SU-DHL-6 (cell line): ENCODE measurements around the gene EML6.

ENCODE experiments used
- H2AFZ ChIP-seq: fragments of 200-600 bp; sonication (generic); 2 replicates; pipeline ENCODE4 v1.6.1; 2014; ENCODE audit warnings: low read depth, mild to moderate bottlenecking, moderate library complexity, mixed read lengths, antibody characterized with exemption, low read length; ENCODE audit not compliant: severe bottlenecking
- H3F3A ChIP-seq: fragments of 200-600 bp; shearing (Covaris generic); 2 replicates; pipeline ENCODE4 v1.6.0; 2016; ENCODE audit warnings: antibody characterized with exemption, mild to moderate bottlenecking; ENCODE audit not compliant: insufficient read depth
- H3K27ac ChIP-seq: fragments of 200-600 bp; sonication (generic); 2 replicates; pipeline ENCODE4 v1.5.1; 2016; ENCODE audit warnings: low read depth, mild to moderate bottlenecking, low read length, moderate library complexity, mixed read lengths
- H3K27me3 ChIP-seq: fragments of 200-600 bp; sonication (generic), shearing (Covaris generic); 2 replicates; pipeline ENCODE4 v1.6.0; 2014; ENCODE audit warnings: mild to moderate bottlenecking, low read length
- H3K36me3 ChIP-seq: fragments of 200-600 bp; sonication (generic); 2 replicates; pipeline ENCODE4 v1.6.1; 2014; ENCODE audit warnings: mild to moderate bottlenecking, low read length, mixed read lengths
- H3K4me2 ChIP-seq: fragments of 300-600, 200-600 bp; shearing (Covaris generic), sonication (generic); 2 replicates; pipeline ENCODE4 v1.6.0; 2014; ENCODE audit warnings: low read length, low read depth, mild to moderate bottlenecking; ENCODE audit not compliant: poor library complexity, severe bottlenecking
- H3K4me3 ChIP-seq: fragments of 200-600 bp; sonication (generic); 2 replicates; pipeline ENCODE4 v1.5.1; 2014; ENCODE audit warnings: antibody characterized with exemption, low read length, mild to moderate bottlenecking, mixed read lengths; ENCODE audit not compliant: insufficient read depth, poor library complexity, severe bottlenecking
- H3K79me2 ChIP-seq: fragments of 200-600 bp; sonication (generic); 2 replicates; pipeline ENCODE4 v1.6.1; 2014; ENCODE audit warnings: mild to moderate bottlenecking, low read length, moderate library complexity; ENCODE audit not compliant: insufficient read depth
- H3K9ac ChIP-seq: fragments of 200-600 bp; sonication (generic); 2 replicates; pipeline ENCODE4 v1.7.0; 2014; ENCODE audit warnings: mild to moderate bottlenecking, low read length
- H3K9me2 ChIP-seq: fragments of 200-600 bp; sonication (generic); replicated peaks from 2 replicates; pipeline ENCODE4 v1.6.1; 2014; ENCODE audit warnings: low read length; ENCODE audit not compliant: insufficient read depth
- H3K9me3 ChIP-seq: fragments of 200-600 bp; sonication (generic); 2 replicates; pipeline ENCODE4 v1.6.1; 2014; ENCODE audit warnings: low read length, mixed read lengths; ENCODE audit not compliant: insufficient read depth
- H4K20me1 ChIP-seq: fragments of 200-600 bp; sonication (generic); 2 replicates; pipeline ENCODE4 v1.6.1; 2014; ENCODE audit warnings: low read depth, mild to moderate bottlenecking, antibody characterized with exemption, low read length, moderate library complexity, mixed read lengths
- CTCF ChIP-seq: fragments of 200-600 bp; sonication (generic); IDR thresholded peaks from one replicate; pipeline ENCODE4 v1.5.1; 2017; ENCODE audit warnings: antibody characterized with exemption, mild to moderate bottlenecking, low read length, moderate library complexity; ENCODE audit not compliant: insufficient read depth, poor library complexity, severe bottlenecking
- EZH2phosphoT487 ChIP-seq: fragments of 200-600 bp; sonication (generic), shearing (Covaris generic); conservative IDR thresholded peaks from 2 replicates; pipeline ENCODE4 v1.6.1; 2018; ENCODE audit warnings: mild to moderate bottlenecking, antibody characterized with exemption, low read length, moderate library complexity, mixed read lengths

The EML6 gene

GRCh38 chr2:54783349-54783748 lies 59.9 kb downstream of the EML6 start:
- Histone ChIP-seq H3K27ac (peak overlapping the region; percentile 36; the same call in 1 of the 2 replicates), H3K9me3 (no peaks in the 10 kb centered on the region), H3K36me3 (no peaks in the 10 kb centered on the region), H3F3A (no peaks in the 10 kb centered on the region; the same call in 1 of the 2 replicates), H3K9ac (no peak overlapping the region), H3K79me2 (peaks cover 11% of the 10 kb centered on the region; the same call in 1 of the 2 replicates), H3K9me2 (no peaks in the 10 kb centered on the region), H3K4me3 (no peak overlapping the region), H2AFZ (no peak overlapping the region), H3K27me3 (no peaks in the 10 kb centered on the region), H4K20me1 (no peaks in the 10 kb centered on the region), H3K4me2 (peak overlapping the region; percentile 29)
- TF ChIP-seq CTCF (no peak), EZH2phosphoT487 (no peak)

DNA sequence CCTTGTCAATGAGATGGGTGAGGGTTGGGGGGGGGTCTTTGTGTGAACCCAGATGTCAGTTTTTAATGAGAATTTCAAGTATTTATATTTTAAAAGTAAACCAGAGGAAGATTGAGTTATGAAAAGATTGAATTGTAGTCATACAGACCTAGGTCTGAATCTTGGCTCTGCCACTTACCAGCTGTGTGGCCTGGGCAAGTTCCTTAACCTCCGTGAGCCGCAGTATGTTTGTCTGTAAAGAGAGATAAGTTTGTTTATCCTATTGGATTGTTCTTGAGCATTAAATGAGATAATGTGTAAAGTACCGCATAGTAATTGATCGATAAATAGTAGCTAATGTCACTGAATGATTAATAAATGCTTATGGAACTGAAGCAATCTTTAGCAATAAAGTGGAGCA lies 63.8 kb downstream of the EML6 start:
- Histone ChIP-seq H3F3A (no peaks in the 10 kb centered on the region; the same call in 1 of the 2 replicates), H2AFZ (no peak overlapping the region), H3K4me2 (peak overlapping the region; percentile 10), H4K20me1 (no peaks in the 10 kb centered on the region), H3K79me2 (peaks cover 7% of the 10 kb centered on the region; the same call in 1 of the 2 replicates), H3K36me3 (no peaks in the 10 kb centered on the region), H3K27me3 (no peaks in the 10 kb centered on the region), H3K9me3 (no peaks in the 10 kb centered on the region), H3K9ac (no peak overlapping the region), H3K4me3 (no peak overlapping the region), H3K27ac (no peak overlapping the region), H3K9me2 (no peaks in the 10 kb centered on the region)
- no peak for TF ChIP-seq CTCF
- no peak for TF ChIP-seq EZH2phosphoT487

GRCh38 chr2:54787755-54788366 lies 64.4 kb downstream of the EML6 start:
- H3F3A ChIP-seq, result no peaks in the 10 kb centered on the region; the same call in 1 of the 2 replicates
- H3K9ac ChIP-seq, result no peak overlapping the region
- no peak overlapping the region for H3K4me3 ChIP-seq
- H3K9me3 ChIP-seq, result no peaks in the 10 kb centered on the region
- H3K27ac ChIP-seq, result no peak overlapping the region
- no peak overlapping the region for H2AFZ ChIP-seq
- peaks cover 7% of the 10 kb centered on the region; the same call in 1 of the 2 replicates for H3K79me2 ChIP-seq
- H3K36me3 ChIP-seq, result no peaks in the 10 kb centered on the region
- no peaks in the 10 kb centered on the region for H3K27me3 ChIP-seq
- H4K20me1 ChIP-seq, result no peaks in the 10 kb centered on the region
- H3K9me2 ChIP-seq, result no peaks in the 10 kb centered on the region
- peak overlapping the region; percentile 10 for H3K4me2 ChIP-seq
- TF ChIP-seq CTCF, result no peak
- no peak for TF ChIP-seq EZH2phosphoT487
